ENCODE measurements around the gene SMCP.

GRCh38 chr1:152855661-152856060 is 22.5 kb upstream of the SMCP start:
- TF ChIP-seq POLR2A (IDR thresholded peaks at IDR 0.05; ENCODE audit: low read depth, low read length), result no peak
- TF ChIP-seq POLR2AphosphoS5 (IDR thresholded peaks at IDR 0.05; ENCODE audit: low read depth, low read length), result no peak
- TF ChIP-seq TAF1 (IDR thresholded peaks at IDR 0.05; ENCODE audit: low read depth, low read length), result no peak
- no peak for TF ChIP-seq SPI1 (IDR thresholded peaks at IDR 0.05; ENCODE audit: low read depth, low read length)
- no peak for TF ChIP-seq PAX5 (IDR thresholded peaks at IDR 0.05; ENCODE audit: insufficient read depth, low read length, severe bottlenecking)
- TF ChIP-seq POU2F2 (IDR thresholded peaks at IDR 0.05; ENCODE audit: low read depth, low read length), result no peak
